CD14-positive monocyte (primary cell): Measurements from ENCODE around the gene GAS7. TPM values are rescaled to one million over a fixed set of nuclear protein-coding genes. Genes with fewer than 3 reads are reported as not detected.

Source experiments
- DNase-seq, 3 donors: peaks; one replicate each; pipeline ENCODE4 v3.0.0-alpha.2; 2011 to 2022
- H2AFZ ChIP-seq: 2 replicates; pipeline ENCODE4 v1.6.0; 2012; ENCODE audit warnings: mild to moderate bottlenecking, low read depth, low read length, inconsistent platforms; ENCODE audit not compliant: insufficient read depth, poor library complexity, severe bottlenecking
- H3K27ac ChIP-seq, 2 donors: 1 replicate in 1 of 2; 2 replicates in 1 of 2; pipeline ENCODE4 v1.5.1; 2012 to 2013; ENCODE audit warnings: low read length in 2 of 2, control low read depth in 1 of 2, inconsistent platforms in 1 of 2, low read depth in 1 of 2, mild to moderate bottlenecking in 1 of 2
- H3K27me3 ChIP-seq, 2 donors: one replicate each; pipeline versions ENCODE4 v1.6.0 to v1.6.1; 2011 to 2013; ENCODE audit warnings: low read length in 2 of 2; ENCODE audit not compliant: control insufficient read depth in 2 of 2, insufficient read depth in 2 of 2
- H3K36me3 ChIP-seq, 2 donors: replicated peaks in 1 of 2; 1 replicate in 1 of 2; 2 replicates in 1 of 2; pipeline versions ENCODE4 v1.5.1 to v1.6.1; 2012 to 2013; ENCODE audit warnings: low read length in 2 of 2, control low read depth in 1 of 2, inconsistent platforms in 1 of 2, mild to moderate bottlenecking in 1 of 2; ENCODE audit not compliant: insufficient read depth in 2 of 2, control insufficient read depth in 1 of 2
- H3K4me1 ChIP-seq, 2 donors: 1 replicate in 1 of 2; 2 replicates in 1 of 2; pipeline versions ENCODE4 v1.5.1 to v1.6.1; 2012 to 2013; ENCODE audit warnings: low read length in 2 of 2, control low read depth in 1 of 2, inconsistent platforms in 1 of 2, mild to moderate bottlenecking in 1 of 2, moderate library complexity in 1 of 2; ENCODE audit not compliant: insufficient read depth in 2 of 2, control insufficient read depth in 1 of 2
- H3K4me2 ChIP-seq: replicated peaks from 2 replicates; pipeline ENCODE3; 2012; ENCODE audit warnings: low read length, moderate library complexity, mild to moderate bottlenecking; ENCODE audit not compliant: poor library complexity, severe bottlenecking; ENCODE audit errors: extremely low read depth
- H3K4me3 ChIP-seq, 3 experiments: fragments of 200-600 bp in 1 of 3; sonication (generic) in 1 of 3; replicated peaks in 1 of 3; 1 replicate in 2 of 3; 2 replicates in 1 of 3; pipeline ENCODE4 v1.5.1; 2011 to 2013; ENCODE audit warnings: low read length in 3 of 3, mild to moderate bottlenecking in 3 of 3, control low read depth in 2 of 3, low read depth in 2 of 3, inconsistent platforms in 1 of 3, moderate library complexity in 1 of 3
- H3K79me2 ChIP-seq: 2 replicates; pipeline ENCODE4 v1.6.0; 2012; ENCODE audit warnings: mild to moderate bottlenecking, control low read depth, inconsistent platforms, low read length, moderate library complexity; ENCODE audit not compliant: insufficient read depth
- H3K9ac ChIP-seq: 2 replicates; pipeline ENCODE4 v1.6.0; 2017; ENCODE audit warnings: low read length, mild to moderate bottlenecking; ENCODE audit not compliant: insufficient read depth, poor library complexity, severe bottlenecking
- H3K9me3 ChIP-seq, 2 donors: replicated peaks in 1 of 2; 1 replicate in 1 of 2; 2 replicates in 1 of 2; pipeline versions ENCODE4 v1.5.1 to v1.6.1; 2012 to 2013; ENCODE audit warnings: low read length in 2 of 2, control low read depth in 1 of 2; ENCODE audit not compliant: control insufficient read depth in 1 of 2, insufficient read depth in 1 of 2
- H4K20me1 ChIP-seq: 2 replicates; pipeline ENCODE4 v1.6.0; 2012; ENCODE audit warnings: mild to moderate bottlenecking, low read length, control low read depth, moderate library complexity; ENCODE audit not compliant: insufficient read depth
- H3K27ac Mint-ChIP-seq, 7 donors: one replicate each; pipeline ENCODE4 v1.8.0; 2020; ENCODE audit warnings: mild to moderate bottlenecking in 7 of 7, mixed read lengths in 7 of 7, moderate library complexity in 6 of 7, inconsistent platforms in 2 of 7
- H3K27me3 Mint-ChIP-seq, 3 donors: one replicate each; pipeline ENCODE4 v1.8.0; 2021 to 2022; ENCODE audit warnings: low read depth in 3 of 3, mild to moderate bottlenecking in 3 of 3, mixed read lengths in 3 of 3, moderate library complexity in 3 of 3, inconsistent platforms in 1 of 3
- H3K36me3 Mint-ChIP-seq, 2 donors: one replicate each; pipeline ENCODE4 v1.8.0; 2020; ENCODE audit warnings: mixed read lengths in 2 of 2, inconsistent platforms in 1 of 2, mild to moderate bottlenecking in 1 of 2
- H3K4me1 Mint-ChIP-seq: one replicate; pipeline ENCODE4 v1.8.0; 2020; ENCODE audit warnings: mild to moderate bottlenecking, mixed read lengths
- H3K4me3 Mint-ChIP-seq, 2 donors: one replicate each; pipeline ENCODE4 v1.8.0; 2020; ENCODE audit warnings: mild to moderate bottlenecking in 2 of 2, mixed read lengths in 2 of 2, moderate library complexity in 1 of 2
- H3K9me3 Mint-ChIP-seq, 7 donors: one replicate each; pipeline ENCODE4 v1.8.0; 2020 to 2022; ENCODE audit warnings: mixed read lengths in 7 of 7, mild to moderate bottlenecking in 6 of 7, moderate library complexity in 6 of 7, inconsistent platforms in 2 of 7
- CTCF ChIP-seq: fragments of 200-600 bp; IDR thresholded peaks from one replicate; pipeline ENCODE4 v1.8.0; 2022; ENCODE audit warnings: antibody characterized with exemption, mild to moderate bottlenecking
- WGBS: methylation state at CpG from one replicate; pipeline ENCODE4 v1.1.5; 2013; ENCODE audit warnings: missing lambda C conversion rate; ENCODE audit not compliant: insufficient coverage; 5-methylcytosine and 5-hydroxymethylcytosine counted together
- intact Hi-C, 2 donors: fragments of 100-400 bp; cut with micrococcal nuclease; formaldehyde crosslinking; loops; one replicate each; pipeline versions ENCODE4 v1.15.0 to v1.15.1; 2023
- polyA plus RNA-seq, 3 donors: library from polyadenylated mRNA; depleted of rRNA in 1 of 3; unstranded in 2 of 3; stranded (reverse) in 1 of 3; fragments of 300-500 nt in 2 of 3; fragments of >200 nt in 1 of 3; fragmentation: Illumina TruSeq in 2 of 3; gene quantifications; 1 replicate in 2 of 3; 2 replicates in 1 of 3; pipeline ENCODE4 v1.2.3, GENCODE V29; 2012 to 2021

The GAS7 gene
- polyA plus RNA-seq, 3 donors: 53.1 to 91.9 (median 66.6) TPM

GRCh38 chr17:9912121-9913099 is 286.0 kb downstream of the GAS7 start:
- Histone ChIP-seq H2AFZ (no peak overlapping the region), H3K79me2 (no peaks in the 10 kb centered on the region), H3K4me2 (no peak overlapping the region), H3K27ac (no peak overlapping the region), H4K20me1 (peaks cover 74% of the 10 kb centered on the region), H3K9me3 (no peaks in the 10 kb centered on the region), H3K27me3 (no peaks in the 10 kb centered on the region), H3K36me3 (peaks cover 48 to 59% of the 10 kb centered on the region in 2 donors), H3K4me3 (no peak overlapping the region), H3K4me1 (no peaks in the 10 kb centered on the region), H3K9ac (no peak overlapping the region)
- TF ChIP-seq CTCF: no peak
- H3K4me3 Mint-ChIP-seq: no peak overlapping the region
- no peaks in the 10 kb centered on the region for H3K4me1 Mint-ChIP-seq
- DNase-seq: no peak
- peaks cover 0 to 2% (median 2%) of the 10 kb centered on the region in 3 donors for H3K27me3 Mint-ChIP-seq
- H3K27ac Mint-ChIP-seq: peak overlapping the region in 1 of 7 donors; percentile 52
- peaks cover 0 to 2% (median 0%) of the 10 kb centered on the region in 7 donors for H3K9me3 Mint-ChIP-seq
- 73% methylated on average over 8 of the region's 18 CpGs for WGBS
- H3K36me3 Mint-ChIP-seq: peaks cover 53 to 58% of the 10 kb centered on the region in 2 donors
- intact Hi-C loops: no loop called here

GRCh38 chr17:9911089-9911488 is 287.3 kb downstream of the GAS7 start:
- H3K9me3 ChIP-seq: no peaks in the 10 kb centered on the region
- H4K20me1 ChIP-seq: peaks cover 61% of the 10 kb centered on the region
- no peaks in the 10 kb centered on the region for H3K79me2 ChIP-seq
- DNase-seq: no peak
- WGBS: 94% methylated on average over 8 of the region's 12 CpGs
- H3K9ac ChIP-seq: no peak overlapping the region
- Mint-ChIP-seq H3K4me1 (no peaks in the 10 kb centered on the region), H3K27me3 (peaks cover 0 to 2% (median 2%) of the 10 kb centered on the region in 3 donors), H3K36me3 (peaks cover 42 to 45% of the 10 kb centered on the region in 2 donors), H3K9me3 (peaks cover 0 to 2% (median 0%) of the 10 kb centered on the region in 7 donors), H3K27ac (peak overlapping the region in 1 of 7 donors; percentile 25), H3K4me3 (no peak overlapping the region)
- no peak overlapping the region for H3K4me2 ChIP-seq
- no peak for TF ChIP-seq CTCF
- intact Hi-C loops: no loop called here
- H3K27me3 ChIP-seq: no peaks in the 10 kb centered on the region
- peaks cover 35 to 46% of the 10 kb centered on the region in 2 donors for H3K36me3 ChIP-seq
- no peaks in the 10 kb centered on the region for H3K4me1 ChIP-seq
- H3K4me3 ChIP-seq: no peak overlapping the region
- H3K27ac ChIP-seq: no peak overlapping the region
- no peak overlapping the region for H2AFZ ChIP-seq
